BJ (cell line): ENCODE results near the gene PDE6B. TPM values are rescaled to one million over a fixed set of nuclear protein-coding genes. Genes with fewer than 3 reads are reported as not detected.

Experiments used
- CTCF ChIA-PET: fragments of 350-600 bp; formaldehyde crosslinking; extraction: SDS; loops from one replicate; lab custom pipeline; 2021; ENCODE audit warnings: antibody characterized with exemption, inconsistent platforms; lab: Yijun Ruan, JAX
- POLR2A ChIA-PET: fragments of 300-600 bp; sonication (Branson Sonifier 250); formaldehyde crosslinking; extraction: SDS; loops from one replicate; lab custom pipeline; 2021; ENCODE audit warnings: antibody characterized with exemption; lab: Charles Lee
- DNase-seq: peaks from one replicate; pipeline ENCODE4 v3.0.0-alpha.2; 2011; ENCODE audit warnings: low read depth
- H3K27me3 ChIP-seq: 2 replicates; pipeline ENCODE4 v1.6.0; 2011; ENCODE audit warnings: low read length; ENCODE audit not compliant: control insufficient read depth, insufficient read depth
- H3K36me3 ChIP-seq: 2 replicates; pipeline ENCODE4 v1.5.1; 2011; ENCODE audit warnings: low read length; ENCODE audit not compliant: control insufficient read depth, insufficient read depth
- H3K4me3 ChIP-seq: 2 replicates; pipeline ENCODE4 v1.5.1; 2011; ENCODE audit warnings: low read depth, mild to moderate bottlenecking, control low read depth, low read length
- polyA plus RNA-seq: library from polyadenylated mRNA; depleted of rRNA; stranded (reverse); fragments of >200 nt; gene quantifications from 2 replicates; pipeline ENCODE4 v1.2.3, GENCODE V29; 2011
- TF ChIP-seq, protein P1 (sequence below): IDR thresholded peaks from 2 replicates; pipeline ENCODE4 v1.5.1; 2011; ENCODE audit warnings: low read depth, mild to moderate bottlenecking, control low read depth, inconsistent platforms, low read length, moderate library complexity; ENCODE audit not compliant: insufficient read depth

The PDE6B gene
- polyA plus RNA-seq, 1 experiment = 0.10 TPM

DNA sequence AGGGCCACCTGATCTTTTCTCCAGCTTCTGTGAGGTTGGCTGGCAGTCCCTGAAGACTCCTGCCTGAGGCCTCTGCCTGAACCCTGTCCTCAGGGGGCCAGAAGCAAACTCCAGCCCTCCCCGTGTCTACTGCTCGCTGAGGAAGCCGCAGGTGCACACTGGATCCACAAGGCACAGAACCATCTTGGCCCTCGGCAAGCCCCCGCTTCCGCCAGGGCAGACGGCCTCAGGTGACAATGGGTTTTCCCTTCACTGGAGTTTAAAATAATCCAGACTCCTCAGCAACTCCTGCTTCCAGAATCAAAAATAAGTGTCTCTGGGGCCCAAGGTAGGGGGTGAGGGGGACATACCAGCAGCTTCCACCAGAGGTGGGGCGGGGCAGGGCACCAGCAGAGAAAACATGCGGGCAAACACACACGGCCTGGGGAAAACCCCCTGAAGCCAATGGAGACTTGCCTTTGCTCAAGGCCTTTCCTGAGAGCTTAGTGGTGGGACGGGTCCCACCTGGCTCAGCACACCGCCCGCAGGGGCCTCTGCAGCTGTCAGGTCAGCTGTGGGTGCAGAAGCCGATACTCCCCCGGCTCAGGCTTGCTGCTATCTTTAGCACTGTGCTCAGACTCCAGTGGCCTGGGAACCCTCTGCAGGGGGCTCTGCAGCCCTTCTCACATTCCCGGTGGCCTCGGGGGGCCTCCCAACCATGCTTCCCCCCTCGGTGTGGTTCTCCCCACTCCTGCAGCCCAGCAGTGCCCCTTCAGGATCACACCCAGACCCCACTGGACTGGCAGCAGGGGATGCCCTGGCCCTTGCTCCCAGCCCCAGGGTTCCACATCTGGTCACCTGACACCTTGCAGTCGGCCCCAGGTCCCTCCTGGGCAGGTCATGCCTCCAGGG lies 50.9 kb downstream of the PDE6B start:
- Histone ChIP-seq H3K27me3 (no peaks in the 10 kb centered on the region), H3K36me3 (peaks cover 10% of the 10 kb centered on the region), H3K4me3 (no peak overlapping the region)
- ChIA-PET POLR2A (no interaction called here), CTCF (interaction anchor here (0.6 to 4.3 kb wide), 2 partner anchors 8 to 377 kb away, joined by 3 to 22 read pairs; no protein-coding TSS in a partner anchor)
- TF ChIP-seq, protein P1, sequence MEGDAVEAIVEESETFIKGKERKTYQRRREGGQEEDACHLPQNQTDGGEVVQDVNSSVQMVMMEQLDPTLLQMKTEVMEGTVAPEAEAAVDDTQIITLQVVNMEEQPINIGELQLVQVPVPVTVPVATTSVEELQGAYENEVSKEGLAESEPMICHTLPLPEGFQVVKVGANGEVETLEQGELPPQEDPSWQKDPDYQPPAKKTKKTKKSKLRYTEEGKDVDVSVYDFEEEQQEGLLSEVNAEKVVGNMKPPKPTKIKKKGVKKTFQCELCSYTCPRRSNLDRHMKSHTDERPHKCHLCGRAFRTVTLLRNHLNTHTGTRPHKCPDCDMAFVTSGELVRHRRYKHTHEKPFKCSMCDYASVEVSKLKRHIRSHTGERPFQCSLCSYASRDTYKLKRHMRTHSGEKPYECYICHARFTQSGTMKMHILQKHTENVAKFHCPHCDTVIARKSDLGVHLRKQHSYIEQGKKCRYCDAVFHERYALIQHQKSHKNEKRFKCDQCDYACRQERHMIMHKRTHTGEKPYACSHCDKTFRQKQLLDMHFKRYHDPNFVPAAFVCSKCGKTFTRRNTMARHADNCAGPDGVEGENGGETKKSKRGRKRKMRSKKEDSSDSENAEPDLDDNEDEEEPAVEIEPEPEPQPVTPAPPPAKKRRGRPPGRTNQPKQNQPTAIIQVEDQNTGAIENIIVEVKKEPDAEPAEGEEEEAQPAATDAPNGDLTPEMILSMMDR = no peak
- no peak for DNase-seq

DNA sequence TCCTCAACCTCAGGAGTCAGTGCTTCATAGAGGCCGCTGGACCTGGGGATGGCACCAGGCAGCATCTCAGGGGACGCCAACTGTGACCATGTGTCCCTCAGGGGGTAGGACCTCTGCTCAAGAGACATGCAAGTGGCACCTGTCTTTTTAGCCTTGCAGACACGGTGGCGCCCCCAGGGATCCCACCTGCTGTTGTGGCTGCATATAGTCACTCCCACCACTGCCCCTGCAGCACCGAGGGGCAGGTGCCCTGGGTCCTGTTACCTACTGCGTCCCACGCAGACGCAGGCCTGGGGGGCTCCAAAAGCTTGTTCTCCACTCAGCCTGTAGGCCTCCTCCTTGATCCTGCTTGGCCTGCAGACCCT lies 51.5 kb downstream of the PDE6B start:
- H3K27me3 ChIP-seq = no peaks in the 10 kb centered on the region
- DNase-seq = no peak
- POLR2A ChIA-PET = no interaction called here
- H3K4me3 ChIP-seq = no peak overlapping the region
- TF ChIP-seq, protein P1 = no peak
- CTCF ChIA-PET = interaction anchor here (1.1 kb wide), 1 partner anchor 10 kb away, joined by 3 read pairs; no protein-coding TSS in a partner anchor
- peaks cover 5% of the 10 kb centered on the region for H3K36me3 ChIP-seq

DNA sequence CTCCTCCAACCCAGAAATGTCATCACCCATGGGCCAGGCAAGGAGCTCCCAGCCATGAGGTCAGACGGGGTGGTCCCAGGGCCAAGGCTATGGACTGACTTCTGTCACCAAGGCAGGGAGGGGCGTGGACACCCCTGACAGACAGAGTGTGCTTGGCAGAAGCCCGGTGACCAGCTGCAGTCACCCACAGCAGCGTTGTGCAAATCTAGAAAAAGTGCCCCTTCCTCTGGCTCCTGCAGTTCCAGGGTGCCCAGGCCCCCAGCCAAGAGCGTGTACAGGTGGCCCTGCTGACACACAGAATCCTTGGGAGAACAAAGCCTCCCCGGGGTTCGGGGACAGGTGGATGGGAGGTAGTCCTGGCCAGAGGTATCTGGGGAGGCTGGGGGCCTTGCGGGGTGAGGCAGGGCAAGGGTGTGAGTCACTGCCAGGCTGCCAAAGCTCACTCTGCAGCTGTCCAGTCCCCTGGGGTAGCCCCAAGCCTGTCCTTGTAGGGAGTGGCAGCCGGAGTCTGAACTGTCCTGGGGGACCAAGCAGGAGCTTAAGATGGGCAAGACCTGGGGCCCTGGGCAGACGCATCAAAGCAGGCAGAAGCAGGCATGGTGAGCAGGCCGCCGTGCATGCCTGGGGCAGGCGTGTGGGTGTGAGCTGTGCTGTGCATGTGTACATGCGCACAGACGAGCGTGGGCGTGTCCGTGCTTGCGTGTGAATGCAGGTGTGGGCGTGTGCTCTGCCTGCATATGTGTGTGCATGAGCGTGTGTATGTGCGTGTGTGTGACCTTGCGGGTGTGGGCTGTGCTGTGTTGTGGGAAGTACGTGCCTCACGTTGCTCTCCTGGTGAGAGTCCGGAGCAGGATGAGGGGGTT lies 52.3 kb downstream of the PDE6B start:
- no peaks in the 10 kb centered on the region for H3K27me3 ChIP-seq
- no peak for DNase-seq
- CTCF ChIA-PET = interaction anchor here (1.1 kb wide), 1 partner anchor 9 kb away, joined by 3 read pairs; no protein-coding TSS in a partner anchor
- H3K36me3 ChIP-seq = no peaks in the 10 kb centered on the region; the same call in 1 of the 2 replicates
- TF ChIP-seq, protein P1 = no peak
- no peak overlapping the region for H3K4me3 ChIP-seq
- POLR2A ChIA-PET = interaction anchor here (0.9 kb wide), 1 partner anchor 10 kb away, joined by 3 read pairs; no protein-coding TSS in a partner anchor

DNA sequence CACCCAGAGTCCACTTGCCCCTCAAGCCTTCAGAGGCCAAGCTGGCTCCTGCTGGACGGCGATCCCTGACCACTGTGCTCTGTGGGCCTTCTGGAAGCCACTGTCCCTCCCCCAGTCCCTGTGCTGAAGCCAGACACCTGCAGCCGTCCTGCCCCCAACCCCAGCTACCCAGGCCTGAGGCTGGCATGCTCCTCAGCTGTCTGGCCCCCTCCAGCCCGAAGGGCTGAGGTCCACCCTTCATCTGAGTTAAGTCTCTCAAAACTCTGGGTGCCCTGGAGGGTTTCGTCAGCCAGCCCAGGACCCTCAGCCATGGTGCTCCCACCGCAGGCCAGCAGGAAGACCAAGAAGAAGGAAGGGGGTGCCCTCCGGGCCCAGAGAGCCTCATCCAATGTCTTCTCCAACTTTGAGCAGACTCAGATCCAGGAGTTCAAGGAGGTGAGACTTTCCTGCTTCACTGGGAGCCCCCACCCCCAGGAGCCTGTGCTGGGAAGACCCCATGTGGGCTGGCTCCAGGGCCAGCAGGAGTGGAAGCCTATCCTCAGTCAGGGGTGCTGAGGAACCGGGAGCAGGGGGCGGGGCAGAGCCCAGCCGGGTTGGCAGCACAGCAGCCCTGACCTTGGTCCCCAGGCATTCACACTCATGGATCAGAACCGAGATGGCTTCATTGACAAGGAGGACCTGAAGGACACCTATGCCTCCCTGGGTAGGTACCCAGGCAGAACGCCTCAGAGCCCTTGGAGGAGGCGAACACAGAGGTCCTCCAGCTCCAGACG lies 53.1 kb downstream of the PDE6B start:
- H3K27me3 ChIP-seq = no peaks in the 10 kb centered on the region
- TF ChIP-seq, protein P1 = no peak
- CTCF ChIA-PET = no interaction called here
- POLR2A ChIA-PET = interaction anchor here (0.9 kb wide), 1 partner anchor 9 kb away, joined by 3 read pairs; no protein-coding TSS in a partner anchor
- no peak for DNase-seq
- no peaks in the 10 kb centered on the region; the same call in 1 of the 2 replicates for H3K36me3 ChIP-seq
- H3K4me3 ChIP-seq = no peak overlapping the region
